ENCODE measurements around the gene SLC5A6. TPM values are rescaled to one million over a fixed set of nuclear protein-coding genes. Genes with fewer than 3 reads are reported as not detected.

Gene SLC5A6
- polyA plus RNA-seq, 1 donor from 2014 or later = 64.3 TPM

- Histone ChIP-seq H3K36me3 (ENCODE audit: insufficient read depth, low read length) (no peaks in the 10 kb centered on the region), H3K9me2 (ENCODE audit: insufficient read depth, low read length) (no peaks in the 10 kb centered on the region), H3K9ac (ENCODE audit: low read length) (no peak overlapping the region), H3F3A (ENCODE audit: insufficient read depth, low read length, poor library complexity, severe bottlenecking) (no peaks in the 10 kb centered on the region), H3K9me3 (ENCODE audit: low read length) (no peaks in the 10 kb centered on the region), H3K27ac (ENCODE audit: low read length) (no peak overlapping the region), H2AFZ (ENCODE audit: low read depth, low read length) (no peak overlapping the region), H3K79me2 (replicated peaks; ENCODE audit: insufficient read depth, low read length) (no peaks in the 10 kb centered on the region), H4K20me1 (ENCODE audit: insufficient read depth) (no peaks in the 10 kb centered on the region), H3K4me3 (ENCODE audit: low read length) (no peak overlapping the region), H3K27me3 (ENCODE audit: insufficient read depth, low read depth, low read length) (peaks cover 5% of the 10 kb centered on the region), H3K4me2 (ENCODE audit: low read length) (no peak overlapping the region)
- TF ChIP-seq SMC3 (conservative IDR thresholded peaks at IDR 0.05; ENCODE audit: poor library complexity) (no peak), MXI1 (conservative IDR thresholded peaks at IDR 0.05; ENCODE audit: poor library complexity, severe bottlenecking) (no peak), RAD21 (conservative IDR thresholded peaks at IDR 0.05) (no peak), CTCF (IDR thresholded peaks at IDR 0.05; ENCODE audit: poor library complexity, severe bottlenecking) (no peak), EZH2 (IDR thresholded peaks at IDR 0.05; ENCODE audit: borderline replicate concordance, insufficient read depth, low read length, poor library complexity, severe bottlenecking) (no peak), REST (IDR thresholded peaks at IDR 0.05; ENCODE audit: borderline replicate concordance) (no peak), POLR2AphosphoS5 (IDR thresholded peaks at IDR 0.05) (no peak), TAF1 (IDR thresholded peaks at IDR 0.05; ENCODE audit: low read depth) (no peak), EP300 (conservative IDR thresholded peaks at IDR 0.05; ENCODE audit: poor library complexity, severe bottlenecking) (no peak)
These were observed 35.8 kb upstream of the SLC5A6 start for GRCh38 chr2:27247893-27248292.

DNA sequence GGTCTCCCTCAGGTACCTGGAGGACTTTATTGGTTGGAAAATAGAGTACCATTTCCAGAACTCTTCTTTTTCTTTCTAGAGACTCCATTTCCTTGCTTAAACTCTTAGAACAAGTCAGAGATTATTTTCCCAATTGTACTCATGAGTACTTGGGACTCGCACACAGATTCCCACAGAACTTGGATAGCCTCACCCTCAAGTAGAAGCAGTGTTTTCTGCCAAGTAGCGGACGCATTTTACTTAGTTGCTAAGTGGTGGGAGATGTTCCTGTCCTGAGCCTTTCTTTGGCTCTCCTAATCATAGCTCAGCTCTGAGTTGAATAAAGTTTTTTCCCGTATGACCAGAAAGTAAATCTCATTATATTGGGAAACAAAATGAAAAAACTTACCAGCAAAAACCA, 33.6 kb upstream of the SLC5A6 start:
- Histone ChIP-seq H3K9me3 (ENCODE audit: low read length) (no peaks in the 10 kb centered on the region), H3K4me2 (ENCODE audit: low read length) (no peak overlapping the region), H3K27me3 (ENCODE audit: insufficient read depth, low read depth, low read length) (peaks cover 1% of the 10 kb centered on the region), H3K9ac (ENCODE audit: low read length) (no peak overlapping the region), H3K79me2 (replicated peaks; ENCODE audit: insufficient read depth, low read length) (no peaks in the 10 kb centered on the region), H3K9me2 (ENCODE audit: insufficient read depth, low read length) (no peaks in the 10 kb centered on the region), H3K36me3 (ENCODE audit: insufficient read depth, low read length) (no peaks in the 10 kb centered on the region), H4K20me1 (ENCODE audit: insufficient read depth) (no peaks in the 10 kb centered on the region), H2AFZ (ENCODE audit: low read depth, low read length) (no peak overlapping the region), H3K4me3 (ENCODE audit: low read length) (no peak overlapping the region), H3K27ac (ENCODE audit: low read length) (no peak overlapping the region), H3F3A (ENCODE audit: insufficient read depth, low read length, poor library complexity, severe bottlenecking) (no peaks in the 10 kb centered on the region)
- no peak for TF ChIP-seq EP300 (conservative IDR thresholded peaks at IDR 0.05; ENCODE audit: poor library complexity, severe bottlenecking)
- TF ChIP-seq TAF1 (IDR thresholded peaks at IDR 0.05; ENCODE audit: low read depth) = no peak
- no peak for TF ChIP-seq POLR2AphosphoS5 (IDR thresholded peaks at IDR 0.05)
- no peak for TF ChIP-seq REST (IDR thresholded peaks at IDR 0.05; ENCODE audit: borderline replicate concordance)
- no peak for TF ChIP-seq MXI1 (conservative IDR thresholded peaks at IDR 0.05; ENCODE audit: poor library complexity, severe bottlenecking)
- TF ChIP-seq SMC3 (conservative IDR thresholded peaks at IDR 0.05; ENCODE audit: poor library complexity) = no peak
- TF ChIP-seq RAD21 (conservative IDR thresholded peaks at IDR 0.05) = no peak
- TF ChIP-seq EZH2 (IDR thresholded peaks at IDR 0.05; ENCODE audit: borderline replicate concordance, insufficient read depth, low read length, poor library complexity, severe bottlenecking) = no peak
- no peak for TF ChIP-seq CTCF (IDR thresholded peaks at IDR 0.05; ENCODE audit: poor library complexity, severe bottlenecking)
